Esophagus muscularis mucosa (tissue), 4 donors: ENCODE results near the gene RBP3. TPM values are rescaled to one million over a fixed set of nuclear protein-coding genes. Genes with fewer than 3 reads are reported as not detected.

ENCODE experiments used
- DNase-seq: peaks from one replicate; pipeline ENCODE4 v3.0.0-alpha.2; 2017; ENCODE audit errors: extremely low spot score
- H3K27ac ChIP-seq, 4 donors: fragments of 200-600 bp; sonication (generic); replicated peaks in 1 of 4; 1 replicate in 3 of 4; 2 replicates in 1 of 4; pipeline ENCODE4 v1.5.1; 2016 to 2019; ENCODE audit warnings: mild to moderate bottlenecking in 1 of 4
- H3K27me3 ChIP-seq, 4 donors: fragments of 200-600 bp; sonication (generic); one replicate each; pipeline versions ENCODE4 v1.5.1 to v1.6.0; 2016 to 2019
- H3K36me3 ChIP-seq, 4 donors: fragments of 200-600 bp; sonication (generic); one replicate each; pipeline ENCODE4 v1.5.1; 2016 to 2019
- H3K4me1 ChIP-seq, 4 donors: fragments of 200-600 bp; sonication (generic); one replicate each; pipeline ENCODE4 v1.5.1; 2016 to 2019
- H3K4me3 ChIP-seq, 4 donors: fragments of 200-600 bp; sonication (generic); 1 replicate in 2 of 4; 2 replicates in 2 of 4; pipeline ENCODE4 v1.5.1; 2016 to 2019; ENCODE audit warnings: mild to moderate bottlenecking in 4 of 4, moderate library complexity in 1 of 4
- H3K9me3 ChIP-seq, 4 donors: fragments of 200-600 bp; sonication (generic); 1 replicate in 3 of 4; 2 replicates in 1 of 4; pipeline ENCODE4 v1.5.1; 2016 to 2019
- CTCF ChIP-seq, 3 experiments: fragments of 200-600 bp in 2 of 3; fragments of 450-650 bp in 1 of 3; sonication (generic) in 2 of 3; IDR thresholded peaks; one replicate each; pipeline ENCODE4 v1.5.1; 2017 to 2019; ENCODE audit warnings: antibody characterized with exemption in 3 of 3, mild to moderate bottlenecking in 2 of 3, moderate library complexity in 1 of 3
- EP300 ChIP-seq: sonication (generic); formaldehyde crosslinking; IDR thresholded peaks from one replicate; pipeline ENCODE4 v1.6.1; 2017; ENCODE audit warnings: antibody characterized with exemption
- POLR2A ChIP-seq: fragments of 450-650 bp; IDR thresholded peaks from one replicate; pipeline ENCODE4 v1.6.1; 2017; ENCODE audit warnings: antibody characterized with exemption, moderate library complexity, mild to moderate bottlenecking, low read depth
- POLR2AphosphoS5 ChIP-seq, 2 donors: sonication (generic); formaldehyde crosslinking; IDR thresholded peaks; one replicate each; pipeline ENCODE4 v1.6.1; 2017; ENCODE audit warnings: antibody characterized with exemption in 2 of 2
- WGBS: methylation state at CpG from one replicate; pipeline ENCODE4 v1.1.5; 2018; 5-methylcytosine and 5-hydroxymethylcytosine counted together
- intact Hi-C: fragments of 100-400 bp; cut with DNase I; formaldehyde crosslinking; loops from one replicate; pipeline ENCODE4 v1.15.1; 2023
- total RNA-seq, 4 donors: library from RNA; depleted of rRNA; stranded (reverse); fragments of >200 nt; gene quantifications; one replicate each; pipeline versions ENCODE4 v1.1.0 to v1.2.1, GENCODE V29; 2016

The RBP3 gene
- total RNA-seq, 4 donors from 2014 or later: under 0.01 to 0.06 TPM; not detected in 2

- Histone ChIP-seq H3K4me1 (peaks cover 0 to 10% (median 2%) of the 10 kb centered on the region in 4 donors), H3K9me3 (no peaks in the 10 kb centered on the region), H3K27ac (no peak overlapping the region), H3K4me3 (no peak overlapping the region), H3K27me3 (no peaks in the 10 kb centered on the region), H3K36me3 (no peaks in the 10 kb centered on the region)
- TF ChIP-seq CTCF (IDR thresholded peaks at IDR 0.05) (peak; percentile 71 to 95 (median 87)), POLR2AphosphoS5 (IDR thresholded peaks at IDR 0.05) (no peak), POLR2A (no peak), EP300 (no peak)
- 74% methylated on average over 5 of the region's 5 CpGs for WGBS
- no peak for DNase-seq
- intact Hi-C loops: no loop called here
These were observed 7.5 kb upstream of the RBP3 start for GRCh38 chr10:47340608-47341170.

DNA sequence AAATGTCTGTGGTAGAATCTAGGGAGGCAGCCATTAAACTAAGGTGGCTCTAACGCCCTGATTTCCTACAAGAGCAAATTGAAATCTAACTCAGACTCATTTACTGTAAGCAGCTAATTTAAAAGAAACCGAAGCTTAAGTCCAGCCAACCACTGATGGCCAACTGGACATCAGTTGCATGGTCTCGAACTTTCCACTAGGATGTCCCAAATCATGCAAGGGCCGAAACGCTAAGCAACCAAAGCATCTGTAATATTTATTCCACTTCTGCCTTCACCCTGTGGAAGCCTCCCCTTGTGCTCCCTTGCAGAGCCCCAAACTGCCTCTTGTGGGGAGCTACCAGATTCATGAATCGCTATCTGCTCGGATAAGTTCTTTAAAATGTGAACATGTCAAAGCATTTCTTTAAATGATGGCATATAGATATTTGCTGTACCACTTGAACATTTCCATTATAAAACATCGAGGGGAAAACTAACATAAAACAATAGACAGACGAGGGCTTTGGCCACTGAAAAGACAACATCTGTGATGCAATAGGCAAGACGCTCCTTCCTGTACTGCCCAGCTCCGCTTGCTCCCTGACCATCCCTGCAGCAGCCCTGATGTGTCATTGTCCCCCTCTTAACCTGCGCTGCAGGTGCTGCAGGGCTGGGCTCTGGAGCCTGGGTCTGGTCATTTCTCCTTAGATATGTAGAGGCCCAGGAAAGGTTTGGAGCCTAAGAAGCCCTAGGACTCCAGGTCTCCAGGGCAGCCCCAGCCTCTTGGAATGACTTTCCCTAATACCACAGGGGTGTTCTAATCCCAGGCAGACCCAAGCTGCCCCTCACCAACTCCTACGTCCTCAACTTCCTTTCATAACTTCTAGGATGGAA lies 2.9 kb upstream of the RBP3 start:
- H3K4me1 ChIP-seq: no peaks in the 10 kb centered on the region
- no peak overlapping the region for H3K4me3 ChIP-seq
- no peak for DNase-seq
- intact Hi-C loops: no loop called here
- H3K9me3 ChIP-seq: no peaks in the 10 kb centered on the region
- WGBS: 87% methylated on average over 12 of the region's 13 CpGs
- H3K36me3 ChIP-seq: no peaks in the 10 kb centered on the region
- no peak for TF ChIP-seq POLR2AphosphoS5 (IDR thresholded peaks at IDR 0.05)
- H3K27ac ChIP-seq: no peak overlapping the region
- no peaks in the 10 kb centered on the region for H3K27me3 ChIP-seq

GRCh38 chr10:47346581-47347302 lies 1.4 kb upstream of the RBP3 start:
- Histone ChIP-seq H3K4me3 (no peak overlapping the region), H3K27me3 (no peaks in the 10 kb centered on the region), H3K36me3 (no peaks in the 10 kb centered on the region), H3K27ac (no peak overlapping the region), H3K4me1 (no peaks in the 10 kb centered on the region), H3K9me3 (no peaks in the 10 kb centered on the region)
- DNase-seq: no peak
- WGBS: 82% methylated on average over 13 of the region's 13 CpGs
- no peak for TF ChIP-seq CTCF (IDR thresholded peaks at IDR 0.05)
- TF ChIP-seq EP300: no peak
- no peak for TF ChIP-seq POLR2A
- TF ChIP-seq POLR2AphosphoS5 (IDR thresholded peaks at IDR 0.05): no peak
- intact Hi-C loops: no loop called here

- DNase-seq: no peak
- Histone ChIP-seq H3K27me3 (no peaks in the 10 kb centered on the region), H3K4me3 (no peak overlapping the region), H3K9me3 (no peaks in the 10 kb centered on the region), H3K27ac (no peak overlapping the region), H3K4me1 (no peaks in the 10 kb centered on the region), H3K36me3 (no peaks in the 10 kb centered on the region)
- no peak for TF ChIP-seq EP300
- TF ChIP-seq CTCF (IDR thresholded peaks at IDR 0.05): no peak
- no peak for TF ChIP-seq POLR2A
- TF ChIP-seq POLR2AphosphoS5 (IDR thresholded peaks at IDR 0.05): no peak
- WGBS: 82% methylated on average over 4 of the region's 4 CpGs
- intact Hi-C loops: no loop called here
These were observed 874 bp upstream of the RBP3 start for GRCh38 chr10:47347303-47347675.

DNA sequence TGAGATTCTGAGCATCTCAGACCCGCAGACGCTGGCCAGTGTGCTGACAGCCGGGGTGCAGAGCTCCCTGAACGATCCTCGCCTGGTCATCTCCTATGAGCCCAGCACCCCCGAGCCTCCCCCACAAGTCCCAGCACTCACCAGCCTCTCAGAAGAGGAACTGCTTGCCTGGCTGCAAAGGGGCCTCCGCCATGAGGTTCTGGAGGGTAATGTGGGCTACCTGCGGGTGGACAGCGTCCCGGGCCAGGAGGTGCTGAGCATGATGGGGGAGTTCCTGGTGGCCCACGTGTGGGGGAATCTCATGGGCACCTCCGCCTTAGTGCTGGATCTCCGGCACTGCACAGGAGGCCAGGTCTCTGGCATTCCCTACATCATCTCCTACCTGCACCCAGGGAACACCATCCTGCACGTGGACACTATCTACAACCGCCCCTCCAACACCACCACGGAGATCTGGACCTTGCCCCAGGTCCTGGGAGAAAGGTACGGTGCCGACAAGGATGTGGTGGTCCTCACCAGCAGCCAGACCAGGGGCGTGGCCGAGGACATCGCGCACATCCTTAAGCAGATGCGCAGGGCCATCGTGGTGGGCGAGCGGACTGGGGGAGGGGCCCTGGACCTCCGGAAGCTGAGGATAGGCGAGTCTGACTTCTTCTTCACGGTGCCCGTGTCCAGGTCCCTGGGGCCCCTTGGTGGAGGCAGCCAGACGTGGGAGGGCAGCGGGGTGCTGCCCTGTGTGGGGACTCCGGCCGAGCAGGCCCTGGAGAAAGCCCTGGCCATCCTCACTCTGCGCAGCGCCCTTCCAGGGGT lies 703 bp downstream of the RBP3 start:
- TF ChIP-seq POLR2AphosphoS5 (IDR thresholded peaks at IDR 0.05) (no peak), EP300 (no peak), POLR2A (no peak), CTCF (IDR thresholded peaks at IDR 0.05) (no peak)
- no CpG with 5 or more reads among the region's 36 CpGs for WGBS
- no peak overlapping the region for H3K27ac ChIP-seq
- H3K4me3 ChIP-seq: no peak overlapping the region
- intact Hi-C loops: no loop called here
- H3K9me3 ChIP-seq: no peaks in the 10 kb centered on the region
- no peaks in the 10 kb centered on the region for H3K4me1 ChIP-seq
- H3K36me3 ChIP-seq: no peaks in the 10 kb centered on the region
- DNase-seq: no peak
- H3K27me3 ChIP-seq: no peaks in the 10 kb centered on the region
